HUES64 (cell line): ENCODE data around the gene NR3C2.

ENCODE experiments used
- H3K27ac ChIP-seq: 2 replicates; pipeline ENCODE4 v1.7.0; 2013; ENCODE audit warnings: low read depth, low read length, inconsistent platforms
- H3K27me3 ChIP-seq: 2 replicates; pipeline ENCODE4 v1.6.1; 2013; ENCODE audit warnings: mild to moderate bottlenecking, low read length; ENCODE audit not compliant: insufficient read depth
- H3K36me3 ChIP-seq: 2 replicates; pipeline ENCODE4 v1.6.1; 2013; ENCODE audit warnings: mild to moderate bottlenecking, low read length; ENCODE audit not compliant: insufficient read depth
- H3K4me1 ChIP-seq: 2 replicates; pipeline ENCODE4 v1.6.1; 2013; ENCODE audit warnings: mild to moderate bottlenecking, low read length, moderate library complexity; ENCODE audit not compliant: insufficient read depth
- H3K4me3 ChIP-seq: 2 replicates; pipeline ENCODE4 v1.5.1; 2013; ENCODE audit warnings: mild to moderate bottlenecking, low read length, moderate library complexity
- H3K9ac ChIP-seq: 2 replicates; pipeline ENCODE4 v1.6.1; 2013; ENCODE audit warnings: mild to moderate bottlenecking, low read depth, low read length
- H3K9me3 ChIP-seq: 2 replicates; pipeline ENCODE4 v1.6.1; 2013; ENCODE audit warnings: low read depth, low read length; ENCODE audit not compliant: insufficient read depth
- WGBS: fragments of 150-250, 120-280 bp; methylation state at CpG from one replicate; pipeline ENCODE4 v1.1.7; 2013; ENCODE audit warnings: missing lambda C conversion rate; 5-methylcytosine and 5-hydroxymethylcytosine counted together

Gene NR3C2

GRCh38 chr4:148261848-148262247, 180.4 kb downstream of the NR3C2 start:
- Histone ChIP-seq H3K9ac (no peak overlapping the region), H3K27me3 (no peaks in the 10 kb centered on the region), H3K4me1 (no peaks in the 10 kb centered on the region), H3K36me3 (no peaks in the 10 kb centered on the region), H3K4me3 (no peak overlapping the region), H3K9me3 (no peaks in the 10 kb centered on the region), H3K27ac (no peak overlapping the region)
- WGBS = 85% methylated on average over 3 of the region's 4 CpGs

- Histone ChIP-seq H3K36me3 (no peaks in the 10 kb centered on the region), H3K9ac (no peak overlapping the region), H3K9me3 (no peaks in the 10 kb centered on the region), H3K27ac (no peak overlapping the region), H3K27me3 (no peaks in the 10 kb centered on the region), H3K4me1 (no peaks in the 10 kb centered on the region), H3K4me3 (no peak overlapping the region)
- 100% methylated on average over 3 of the region's 3 CpGs for WGBS
Observed at GRCh38 chr4:148259841-148260240, 182.4 kb downstream of the NR3C2 start.

- Histone ChIP-seq H3K27me3 (no peaks in the 10 kb centered on the region), H3K4me1 (no peaks in the 10 kb centered on the region), H3K27ac (no peak overlapping the region), H3K9ac (no peak overlapping the region), H3K4me3 (no peak overlapping the region), H3K9me3 (no peaks in the 10 kb centered on the region), H3K36me3 (no peaks in the 10 kb centered on the region)
- 91% methylated on average over 7 of the region's 7 CpGs for WGBS
Observed at GRCh38 chr4:148258535-148258934, 183.7 kb downstream of the NR3C2 start.

GRCh38 chr4:148255344-148255720, 186.9 kb downstream of the NR3C2 start:
- Histone ChIP-seq H3K9ac (no peak overlapping the region), H3K36me3 (no peaks in the 10 kb centered on the region), H3K4me1 (no peaks in the 10 kb centered on the region), H3K4me3 (no peak overlapping the region), H3K9me3 (no peaks in the 10 kb centered on the region), H3K27ac (no peak overlapping the region), H3K27me3 (no peaks in the 10 kb centered on the region)
- WGBS = no CpG with 5 or more reads among the region's 1 CpG

GRCh38 chr4:148254621-148255343, 187.4 kb downstream of the NR3C2 start:
- WGBS = no CpG with 5 or more reads among the region's 1 CpG
- no peaks in the 10 kb centered on the region for H3K9me3 ChIP-seq
- H3K4me1 ChIP-seq = peaks cover 2% of the 10 kb centered on the region; the same call in 1 of the 2 replicates
- H3K27ac ChIP-seq = no peak overlapping the region
- H3K27me3 ChIP-seq = no peaks in the 10 kb centered on the region
- no peak overlapping the region for H3K9ac ChIP-seq
- H3K36me3 ChIP-seq = no peaks in the 10 kb centered on the region
- no peak overlapping the region for H3K4me3 ChIP-seq

GRCh38 chr4:148253768-148254167, 188.4 kb downstream of the NR3C2 start:
- H3K4me3 ChIP-seq = no peak overlapping the region
- H3K27me3 ChIP-seq = no peaks in the 10 kb centered on the region
- WGBS = 89% methylated on average over 3 of the region's 4 CpGs
- H3K9ac ChIP-seq = no peak overlapping the region
- no peaks in the 10 kb centered on the region for H3K36me3 ChIP-seq
- H3K9me3 ChIP-seq = no peaks in the 10 kb centered on the region
- H3K27ac ChIP-seq = no peak overlapping the region
- H3K4me1 ChIP-seq = peaks cover 9% of the 10 kb centered on the region; the same call in 1 of the 2 replicates

- Histone ChIP-seq H3K27me3 (no peaks in the 10 kb centered on the region), H3K9ac (no peak overlapping the region), H3K4me3 (no peak overlapping the region), H3K36me3 (no peaks in the 10 kb centered on the region), H3K4me1 (peaks cover 9% of the 10 kb centered on the region; the same call in 1 of the 2 replicates), H3K9me3 (no peaks in the 10 kb centered on the region), H3K27ac (no peak overlapping the region)
- WGBS = 93% methylated on average over 3 of the region's 4 CpGs
Observed at GRCh38 chr4:148248824-148249223, 193.4 kb downstream of the NR3C2 start.

- no peak overlapping the region for H3K27ac ChIP-seq
- H3K27me3 ChIP-seq = no peaks in the 10 kb centered on the region
- H3K4me1 ChIP-seq = peaks cover 9% of the 10 kb centered on the region; the same call in 1 of the 2 replicates
- no peak overlapping the region for H3K9ac ChIP-seq
- H3K9me3 ChIP-seq = no peaks in the 10 kb centered on the region
- WGBS = 94% methylated on average over 2 of the region's 3 CpGs
- H3K36me3 ChIP-seq = no peaks in the 10 kb centered on the region
- no peak overlapping the region for H3K4me3 ChIP-seq
Observed at GRCh38 chr4:148245015-148245414, 197.2 kb downstream of the NR3C2 start.

- Histone ChIP-seq H3K4me3 (no peak overlapping the region), H3K36me3 (no peaks in the 10 kb centered on the region), H3K27ac (no peak overlapping the region), H3K4me1 (no peaks in the 10 kb centered on the region), H3K27me3 (no peaks in the 10 kb centered on the region), H3K9ac (no peak overlapping the region), H3K9me3 (no peaks in the 10 kb centered on the region)
- 78% methylated on average over 6 of the region's 6 CpGs for WGBS
Observed at GRCh38 chr4:148243837-148244236, 198.4 kb downstream of the NR3C2 start.

- Histone ChIP-seq H3K4me1 (no peaks in the 10 kb centered on the region), H3K36me3 (no peaks in the 10 kb centered on the region), H3K4me3 (no peak overlapping the region), H3K9ac (no peak overlapping the region), H3K27ac (no peak overlapping the region), H3K27me3 (no peaks in the 10 kb centered on the region), H3K9me3 (no peaks in the 10 kb centered on the region)
- 91% methylated on average over 4 of the region's 4 CpGs for WGBS
Observed at GRCh38 chr4:148240241-148240640, 202.0 kb downstream of the NR3C2 start.

GRCh38 chr4:148239494-148239985, 202.7 kb downstream of the NR3C2 start:
- H3K27me3 ChIP-seq = no peaks in the 10 kb centered on the region
- no peaks in the 10 kb centered on the region for H3K4me1 ChIP-seq
- no peak overlapping the region for H3K9ac ChIP-seq
- no peak overlapping the region for H3K27ac ChIP-seq
- no peak overlapping the region for H3K4me3 ChIP-seq
- 90% methylated on average over 4 of the region's 5 CpGs for WGBS
- no peaks in the 10 kb centered on the region for H3K9me3 ChIP-seq
- no peaks in the 10 kb centered on the region for H3K36me3 ChIP-seq
